Central memory CD4-positive, alpha-beta T cell (primary cell): ENCODE results near the gene CEMP1.
"Not testable (repeated sequence)": the region's sequence is repeated elsewhere in the genome, so short reads cannot be mapped to it uniquely, and the experiment has no call there.

ENCODE experiments used
- DNase-seq: peaks from one replicate; pipeline ENCODE4 v3.0.0; 2022
- total RNA-seq, 3 experiments: gene quantifications; one replicate each; lab custom pipeline; 2026; lab: John Stamatoyannopoulos, UW

CEMP1 gene, protein sequence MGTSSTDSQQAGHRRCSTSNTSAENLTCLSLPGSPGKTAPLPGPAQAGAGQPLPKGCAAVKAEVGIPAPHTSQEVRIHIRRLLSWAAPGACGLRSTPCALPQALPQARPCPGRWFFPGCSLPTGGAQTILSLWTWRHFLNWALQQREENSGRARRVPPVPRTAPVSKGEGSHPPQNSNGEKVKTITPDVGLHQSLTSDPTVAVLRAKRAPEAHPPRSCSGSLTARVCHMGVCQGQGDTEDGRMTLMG
- 0.07 to 3.3 (median 0.44) reads per million in 3 experiments for total RNA-seq

DNA sequence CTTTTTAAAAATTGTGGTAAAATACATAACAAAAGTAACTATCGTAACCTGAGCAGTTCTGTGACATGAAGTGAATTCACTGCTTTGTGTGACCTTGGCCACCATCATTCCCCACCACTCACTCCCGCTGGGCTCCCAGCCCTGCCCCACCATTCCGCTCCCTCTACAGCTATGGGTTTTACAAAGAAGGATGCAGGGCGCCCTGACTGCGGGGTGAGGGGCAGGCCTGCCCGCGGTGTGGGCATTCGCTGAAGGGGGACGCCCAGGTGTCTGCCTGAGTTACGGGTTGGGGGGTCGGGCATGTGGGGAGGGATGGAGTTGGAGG lies at the start of gene CEMP1:
Gene CEMP1, minus strand, starts transcription at position 38 of the 325 bp plus-strand sequence. CDS start 335 bp downstream, outside the sequence.
- no peak for DNase-seq

DNA sequence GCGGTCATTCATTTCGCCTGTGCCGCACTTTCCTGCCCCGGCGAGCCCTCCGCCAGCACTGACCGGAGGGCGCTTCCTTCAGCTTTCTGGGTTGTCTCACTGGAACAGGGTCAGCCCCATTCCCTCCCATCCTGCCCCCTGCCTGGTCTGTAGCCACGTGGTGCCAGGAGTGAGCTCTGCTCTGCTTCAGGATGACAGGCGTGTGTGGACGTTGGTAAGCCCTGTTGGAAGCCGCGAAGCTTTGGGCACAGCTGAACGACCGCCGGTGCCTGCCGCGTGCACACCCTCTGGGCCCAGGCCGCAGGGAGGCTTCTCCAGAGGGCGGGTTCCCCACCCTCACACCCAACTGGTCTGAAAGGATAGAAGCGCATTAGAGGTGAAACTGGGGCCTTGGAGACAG lies 49.6 kb upstream of the CEMP1 start:
- DNase-seq: not testable (repeated sequence)

DNA sequence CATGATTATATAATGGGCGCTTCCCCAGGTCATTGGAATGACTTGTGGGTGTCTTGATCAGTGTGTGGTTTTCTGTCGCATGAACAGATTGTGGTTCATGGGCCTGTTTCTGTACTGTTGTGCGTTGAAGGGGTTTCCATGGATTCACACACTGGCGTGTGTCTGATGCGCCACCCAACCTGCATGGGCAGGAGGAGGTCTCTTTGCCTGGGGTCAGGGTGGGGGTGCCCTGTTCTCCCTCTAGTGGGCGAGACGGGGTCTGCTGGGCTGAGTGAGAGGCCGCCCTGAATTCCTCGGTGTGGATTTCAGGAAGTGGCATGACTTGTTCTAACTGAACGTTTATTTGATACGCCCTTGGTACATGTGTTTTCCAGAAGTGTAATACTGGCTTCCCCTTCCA lies 48.9 kb upstream of the CEMP1 start:
- DNase-seq: not testable (repeated sequence)

DNA sequence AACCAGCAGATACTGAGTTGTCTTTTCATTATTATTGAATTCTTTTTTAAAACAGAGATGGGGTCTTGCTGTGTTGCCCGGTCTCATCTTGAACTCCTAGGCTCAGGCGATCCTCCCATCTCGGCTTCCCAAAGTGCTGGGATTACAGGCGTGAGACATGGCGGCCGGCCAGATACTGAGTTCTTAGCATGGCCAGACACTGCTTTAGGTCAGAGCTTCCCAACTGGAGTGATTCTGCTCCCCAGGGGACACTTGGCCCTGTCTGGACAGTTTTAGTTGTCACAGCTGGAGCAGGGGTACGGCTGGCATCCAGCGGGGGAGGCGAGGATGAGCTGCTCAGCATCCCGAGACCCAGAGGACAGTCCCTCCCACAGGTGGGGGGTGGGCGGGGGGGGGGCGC lies 47.7 kb upstream of the CEMP1 start:
- DNase-seq: not testable (repeated sequence)

DNA sequence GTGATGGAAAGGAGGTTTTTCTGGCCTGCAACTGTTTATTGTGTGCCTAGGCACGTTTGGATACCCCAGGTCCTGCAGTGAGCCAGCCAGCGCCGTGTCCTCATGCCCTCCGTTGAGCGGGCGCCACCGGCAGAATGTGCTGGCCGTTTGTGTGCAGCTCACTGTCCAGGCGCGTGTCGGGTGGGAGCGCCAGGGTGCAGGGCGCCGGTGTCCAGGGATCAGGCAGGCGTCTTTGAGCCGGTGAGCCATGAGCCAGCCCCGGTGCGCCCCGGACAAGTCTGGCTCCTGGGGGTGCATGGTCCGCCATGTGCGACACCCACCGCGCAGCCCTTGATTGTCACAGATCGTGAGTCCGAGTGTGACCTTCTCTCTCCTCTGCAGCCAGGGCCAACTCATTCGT lies 45.8 kb upstream of the CEMP1 start:
- DNase-seq: not testable (repeated sequence)

DNA sequence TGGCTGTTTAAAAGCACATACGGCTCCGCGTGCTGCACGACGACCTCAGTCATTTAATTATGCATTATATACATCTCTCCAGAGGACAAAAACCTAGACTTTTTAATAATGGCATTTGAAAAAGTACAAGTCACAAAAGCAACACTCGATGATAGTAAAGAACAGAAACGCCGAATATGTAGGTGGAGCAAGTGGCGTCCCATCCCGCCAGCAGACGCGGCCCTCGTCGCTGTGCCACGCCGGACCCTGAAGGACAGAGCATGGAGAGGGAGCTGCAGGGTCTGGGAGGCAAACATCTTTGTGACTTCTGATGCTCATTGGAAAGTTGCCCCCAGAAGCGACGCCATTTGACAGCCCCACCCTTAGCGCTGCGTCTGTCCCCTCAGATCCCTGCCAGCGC lies 44.6 kb upstream of the CEMP1 start:
- DNase-seq: not testable (repeated sequence)

DNA sequence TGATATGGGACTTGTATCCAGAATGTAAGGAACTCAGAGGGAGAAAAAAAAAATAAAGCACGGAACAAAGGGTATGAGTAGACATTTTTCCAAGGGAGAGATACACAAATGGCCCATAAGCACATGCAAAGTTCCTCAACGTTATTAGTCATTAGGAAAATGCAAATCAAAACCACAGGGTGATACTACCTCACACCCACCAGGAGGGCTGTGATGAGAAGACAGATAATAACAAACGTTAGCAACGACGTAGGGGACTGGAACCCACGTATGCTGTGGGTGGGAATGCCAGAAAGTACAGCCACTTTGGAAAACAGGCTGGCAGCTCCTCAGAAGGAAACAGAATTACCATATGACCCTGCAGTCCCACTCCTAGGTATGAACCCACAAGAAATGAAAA lies 41.5 kb upstream of the CEMP1 start:
- not testable (repeated sequence) for DNase-seq

DNA sequence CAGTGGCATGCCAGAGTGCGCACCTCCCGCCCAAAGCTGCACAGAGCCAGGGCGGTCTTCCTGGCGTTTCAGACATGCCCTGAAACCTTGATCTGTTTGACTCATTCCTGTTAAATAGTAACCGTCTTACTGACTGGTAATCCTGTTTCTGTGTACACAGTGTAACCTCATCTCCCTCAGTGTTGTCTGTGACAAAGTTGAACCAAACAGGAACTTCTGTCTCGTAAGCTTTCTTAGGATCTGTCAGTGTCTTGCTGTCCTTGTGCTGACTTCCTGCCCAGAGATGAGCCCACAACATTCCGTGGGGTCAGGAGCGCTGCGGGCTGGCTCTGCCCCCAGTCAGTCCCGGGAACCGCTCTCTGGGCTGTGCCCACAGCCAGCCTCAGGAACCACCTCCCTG lies 37.4 kb upstream of the CEMP1 start:
- DNase-seq: not testable (repeated sequence)

DNA sequence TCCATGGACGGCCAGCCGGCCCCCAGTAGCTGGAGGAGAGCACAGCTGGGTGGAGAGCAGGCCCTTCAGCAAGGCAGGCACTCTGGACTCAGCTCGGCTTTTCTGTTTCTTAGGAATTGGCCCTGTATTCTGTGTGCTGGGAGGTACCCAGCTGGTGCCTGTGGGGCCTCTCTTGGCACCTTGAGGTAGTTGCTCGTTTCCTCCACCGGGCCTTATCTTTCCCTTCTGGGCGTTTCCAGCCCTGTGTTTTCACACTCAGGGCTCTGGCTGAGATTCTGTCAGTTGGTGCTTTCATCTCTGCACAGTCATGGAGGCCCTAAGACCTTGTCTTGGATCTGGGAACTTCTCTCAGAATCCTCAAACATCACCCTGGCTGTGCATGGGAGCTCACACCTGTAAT lies 36.3 kb upstream of the CEMP1 start:
- DNase-seq: not testable (repeated sequence)

DNA sequence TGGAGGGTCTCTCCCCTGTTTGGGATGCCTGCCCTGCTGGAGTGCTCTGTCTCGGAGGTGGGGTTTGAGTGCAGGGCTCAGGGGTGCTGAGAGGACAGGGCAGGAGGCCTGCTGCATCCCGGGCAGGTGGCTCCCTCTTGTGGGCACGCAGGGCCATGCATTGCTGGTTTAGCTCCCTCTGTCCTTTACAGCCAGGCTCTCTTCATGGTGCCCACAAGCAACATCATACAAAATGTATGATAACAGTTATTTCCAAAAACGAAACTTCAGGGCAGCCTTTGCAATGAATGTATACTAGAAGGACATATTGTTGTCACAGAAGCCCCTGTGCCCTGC lies 29.6 kb upstream of the CEMP1 start:
- DNase-seq: peak; percentile 56

DNA sequence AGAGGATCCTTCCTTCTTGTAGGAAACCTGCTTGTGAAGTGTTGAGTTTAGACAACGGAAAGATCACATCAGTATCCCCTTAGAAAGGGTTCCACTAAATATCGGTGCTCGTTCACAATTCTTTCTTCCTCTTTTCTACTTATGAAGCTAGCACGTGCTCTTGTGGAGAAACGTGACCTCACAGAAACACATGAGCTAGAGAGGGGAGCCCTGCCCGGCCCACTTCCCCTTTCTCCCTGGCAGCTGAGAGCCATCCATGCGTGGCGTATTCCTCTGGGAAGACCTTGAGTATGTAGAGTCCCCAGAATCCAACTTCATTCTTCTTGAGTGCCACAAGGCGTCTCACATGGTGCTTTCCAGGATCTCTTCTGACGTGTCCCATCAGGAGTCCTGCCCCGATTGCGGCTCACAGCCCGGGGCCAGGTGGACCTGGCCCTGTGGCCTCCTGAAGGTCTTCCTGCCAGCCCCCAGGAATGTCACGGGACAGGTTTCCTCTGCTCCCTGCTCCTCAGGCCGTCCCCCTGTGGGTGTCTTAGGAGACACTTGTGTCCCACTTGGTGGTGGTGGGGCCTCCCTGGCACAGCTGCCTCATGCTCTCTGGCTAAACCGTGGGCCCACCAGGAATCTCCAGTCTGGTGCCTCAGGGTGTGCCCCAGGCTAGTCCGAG lies 29.1 kb upstream of the CEMP1 start:
- DNase-seq: not testable (repeated sequence)

DNA sequence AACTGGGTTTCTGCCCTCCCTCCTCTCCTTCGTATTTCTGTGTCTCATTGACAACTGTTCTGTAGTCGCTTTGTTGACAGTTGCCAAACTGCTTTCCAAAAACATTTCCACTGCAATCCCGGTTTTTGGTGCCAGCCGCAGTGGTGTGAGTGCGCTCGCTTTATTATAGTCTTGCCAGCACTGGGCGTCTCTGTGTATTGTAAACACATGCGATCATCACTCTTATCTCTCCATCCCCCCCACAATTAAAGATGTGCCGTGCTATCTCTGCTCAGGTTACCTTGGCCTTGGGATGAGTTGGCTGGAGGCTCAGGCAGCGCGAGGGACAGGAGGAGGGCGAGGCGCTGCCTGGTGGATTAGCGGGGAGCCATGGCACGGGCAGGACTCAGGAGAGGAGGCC lies 25.9 kb upstream of the CEMP1 start:
- DNase-seq: not testable (repeated sequence)

DNA sequence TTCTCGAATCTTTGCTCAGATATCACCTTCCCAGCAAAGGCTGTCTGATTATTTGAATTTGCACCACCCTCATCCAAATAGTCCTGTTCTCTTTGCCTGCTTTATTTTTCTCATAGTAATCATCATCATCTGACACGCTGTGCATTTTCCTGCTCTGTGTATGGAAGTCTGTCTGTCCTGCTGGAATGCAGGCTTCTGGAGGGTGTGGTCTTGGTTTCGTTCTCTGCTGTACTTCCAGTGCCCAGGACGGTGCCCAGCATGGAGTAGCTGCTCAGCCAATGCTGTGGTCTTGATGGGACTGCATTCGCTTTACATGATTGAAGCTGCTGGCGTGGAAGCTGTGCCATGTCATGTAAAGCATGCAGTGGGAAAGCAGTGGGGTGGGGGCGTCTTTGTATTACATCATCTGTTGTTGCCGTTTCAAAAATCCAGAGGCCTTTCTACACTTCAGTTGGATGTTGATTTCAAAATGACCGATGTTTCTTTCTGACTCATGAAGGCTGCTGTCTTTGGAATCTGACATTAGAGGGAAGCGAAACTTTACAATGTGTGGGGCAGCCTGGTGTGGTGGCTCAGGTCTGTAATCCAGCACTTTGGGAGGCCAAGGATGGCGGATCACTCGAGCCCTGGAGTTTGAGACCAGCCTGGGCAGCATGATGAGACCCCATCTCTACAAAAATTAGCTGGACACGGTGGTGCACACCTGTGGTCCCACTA lies 23.7 kb upstream of the CEMP1 start:
- DNase-seq: not testable (repeated sequence)

DNA sequence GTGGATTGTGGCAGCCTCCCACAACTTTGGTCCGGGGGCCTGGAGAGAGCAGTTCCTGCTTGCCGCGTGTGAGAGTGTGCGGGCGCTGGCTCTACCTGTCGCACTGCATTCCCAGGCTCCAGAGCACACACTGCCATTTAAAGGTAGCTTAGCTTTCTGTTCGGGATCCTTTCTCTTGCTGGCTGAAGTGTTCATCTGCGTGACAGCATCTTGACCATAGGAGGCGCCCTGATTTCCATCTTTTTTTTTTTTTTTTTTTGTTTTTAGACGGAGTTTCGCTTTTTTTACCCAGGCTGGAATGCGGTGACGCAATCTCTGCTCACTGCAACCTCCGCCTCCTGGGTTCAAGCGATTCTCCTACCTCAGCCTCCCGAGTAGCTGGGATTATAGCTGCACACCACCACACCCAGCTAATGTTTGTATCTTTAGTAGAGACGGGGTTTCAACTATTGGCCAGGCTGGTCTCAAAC lies 20.2 kb upstream of the CEMP1 start:
- not testable (repeated sequence) for DNase-seq

DNA sequence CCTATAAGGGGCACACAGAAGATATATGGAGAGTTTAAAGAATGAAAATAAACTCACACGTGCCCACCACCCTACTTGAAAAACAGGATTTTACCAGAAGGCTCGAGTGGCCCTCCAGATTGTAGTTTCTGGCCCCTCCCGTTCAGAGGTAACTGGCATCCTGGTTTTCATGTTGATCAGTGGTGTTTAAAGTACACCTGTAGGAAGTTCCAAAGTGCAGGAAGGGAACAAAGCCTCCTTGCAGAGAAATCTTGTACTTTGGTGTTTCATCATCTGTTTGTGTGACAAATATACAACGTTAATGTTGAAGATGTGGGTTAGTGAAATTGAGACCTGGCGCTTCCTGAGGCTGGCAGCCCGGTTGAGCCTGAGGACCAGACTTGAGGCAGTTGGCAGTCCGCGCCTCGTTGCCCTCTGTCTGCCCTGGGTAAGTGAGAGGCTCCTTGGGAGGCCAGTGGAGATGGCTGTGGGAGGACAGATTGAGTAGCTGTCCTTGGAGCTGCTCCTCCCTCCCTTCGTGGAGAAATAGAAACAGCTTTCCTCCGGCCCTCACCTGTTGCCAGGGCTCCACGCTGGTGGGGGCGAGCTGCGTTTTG lies 19.2 kb upstream of the CEMP1 start:
- not testable (repeated sequence) for DNase-seq

DNA sequence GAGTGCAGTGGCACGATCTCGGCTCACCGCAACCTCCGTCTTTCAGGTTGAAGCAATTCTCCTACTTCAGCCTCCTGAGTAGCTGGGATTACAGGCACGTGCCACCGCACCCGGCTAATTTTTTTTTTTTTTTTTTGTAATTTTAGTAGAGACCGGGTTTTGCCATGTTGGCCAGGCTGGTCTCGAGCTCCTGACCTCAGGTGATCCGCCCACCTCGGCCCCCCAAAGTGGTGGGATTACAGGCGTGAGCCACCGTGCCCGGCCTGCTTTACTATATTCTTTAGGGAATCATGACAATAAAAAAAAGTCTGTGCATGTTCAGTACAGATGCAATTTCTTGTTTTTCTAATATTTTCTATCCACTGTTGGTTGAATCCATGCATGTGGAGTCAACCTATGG lies 12.6 kb upstream of the CEMP1 start:
- DNase-seq: not testable (repeated sequence)

DNA sequence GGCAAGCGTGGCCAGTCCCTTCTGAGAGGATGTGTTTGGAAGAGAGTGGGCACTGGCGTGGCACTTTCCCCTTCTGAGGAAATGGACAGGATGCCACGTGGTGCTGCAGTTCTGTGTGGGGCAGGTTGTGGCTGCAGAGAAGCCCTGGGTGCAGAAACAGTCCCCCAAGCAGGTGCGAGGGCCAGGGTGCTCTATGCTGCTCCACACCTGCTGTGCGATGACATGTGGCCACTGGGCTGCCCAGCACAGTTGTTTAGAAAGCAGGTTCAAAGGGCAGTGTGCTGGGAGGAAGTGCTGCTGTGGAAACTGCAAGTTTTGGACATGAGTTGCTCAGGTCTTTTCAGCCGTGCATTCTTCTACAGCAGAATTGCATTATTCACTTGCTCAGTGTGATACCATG lies 10.2 kb upstream of the CEMP1 start:
- DNase-seq: not testable (repeated sequence)

DNA sequence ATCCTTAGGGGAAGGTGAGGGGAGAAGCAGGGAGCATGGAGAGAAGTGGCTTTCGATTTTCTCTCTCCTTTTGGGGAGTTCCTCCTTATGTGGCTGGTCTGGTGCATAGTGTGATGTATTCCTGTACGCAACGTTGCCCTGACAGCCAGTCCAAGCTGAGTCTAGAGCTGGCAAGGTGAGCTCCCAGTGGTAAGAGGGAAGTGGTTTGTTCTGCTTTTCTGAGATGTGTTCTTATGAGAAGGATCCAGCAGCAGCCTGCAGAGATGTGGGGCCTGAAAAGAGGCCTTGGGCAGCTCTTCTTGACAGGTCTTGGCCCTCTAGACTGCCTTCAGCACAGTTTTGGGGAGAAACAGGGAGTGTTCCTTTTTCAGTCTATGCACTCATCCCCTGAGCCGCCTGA lies 9.7 kb upstream of the CEMP1 start:
- not testable (repeated sequence) for DNase-seq

DNA sequence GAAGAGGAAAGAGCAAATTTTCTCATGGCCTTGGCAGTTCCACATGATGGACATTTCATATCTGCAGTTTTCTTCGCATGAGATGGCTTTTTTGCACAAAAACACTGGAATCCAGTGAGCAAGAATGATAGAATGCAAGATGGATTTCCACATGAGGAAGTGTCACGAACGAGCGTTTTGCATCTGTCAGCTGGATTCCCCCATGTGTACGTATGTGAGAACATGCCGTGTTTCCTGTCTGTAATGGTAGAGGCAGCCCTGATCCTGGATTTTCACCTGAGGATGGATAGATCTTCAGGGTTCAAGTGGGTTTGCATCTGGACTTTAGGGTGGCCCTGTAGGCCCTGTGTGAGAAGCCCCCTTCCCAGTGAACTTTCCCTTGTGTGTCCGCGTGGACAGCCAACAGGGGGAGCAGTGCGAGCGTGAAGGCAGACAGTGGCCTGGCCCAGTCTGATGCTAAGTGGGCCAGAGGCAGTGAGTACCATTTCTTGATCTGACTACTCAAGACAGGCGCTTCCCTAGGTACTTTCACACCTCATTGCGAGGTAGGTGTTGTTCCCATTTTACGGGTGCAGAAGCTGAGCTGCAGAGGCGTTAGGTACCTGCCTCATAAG lies 8.7 kb upstream of the CEMP1 start:
- not testable (repeated sequence) for DNase-seq

DNA sequence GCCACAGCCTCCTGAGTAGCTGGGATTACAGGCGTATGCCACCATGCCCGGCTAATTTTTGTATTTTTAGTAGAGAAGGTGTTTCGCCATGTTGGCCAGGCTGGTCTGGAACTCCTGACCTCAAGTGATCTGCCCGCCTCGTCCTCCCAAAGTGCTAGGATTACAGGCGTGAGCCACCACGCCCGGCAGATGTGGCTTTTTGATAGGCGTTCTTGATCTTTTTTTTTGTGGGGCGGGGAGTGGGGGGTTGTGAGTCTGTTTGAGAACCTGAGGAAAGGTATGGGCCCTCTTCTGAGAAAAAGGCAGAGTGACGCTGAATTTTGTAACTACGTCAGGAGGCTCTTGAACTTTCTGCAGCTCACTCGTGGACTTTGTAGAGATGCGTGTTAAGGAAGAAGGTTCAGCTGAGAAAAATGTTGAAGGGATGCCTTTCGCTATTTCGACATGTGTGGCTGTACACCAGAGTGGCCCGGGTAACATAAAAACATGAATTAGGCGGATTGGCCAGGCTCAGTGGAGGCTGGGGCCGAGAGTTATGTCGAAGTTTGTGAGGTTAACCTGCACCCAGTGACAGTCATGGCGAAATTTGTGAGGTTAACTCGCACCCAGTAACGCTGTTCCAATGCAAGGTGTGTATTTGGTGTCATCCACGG lies 8.1 kb upstream of the CEMP1 start:
- DNase-seq: not testable (repeated sequence)

DNA sequence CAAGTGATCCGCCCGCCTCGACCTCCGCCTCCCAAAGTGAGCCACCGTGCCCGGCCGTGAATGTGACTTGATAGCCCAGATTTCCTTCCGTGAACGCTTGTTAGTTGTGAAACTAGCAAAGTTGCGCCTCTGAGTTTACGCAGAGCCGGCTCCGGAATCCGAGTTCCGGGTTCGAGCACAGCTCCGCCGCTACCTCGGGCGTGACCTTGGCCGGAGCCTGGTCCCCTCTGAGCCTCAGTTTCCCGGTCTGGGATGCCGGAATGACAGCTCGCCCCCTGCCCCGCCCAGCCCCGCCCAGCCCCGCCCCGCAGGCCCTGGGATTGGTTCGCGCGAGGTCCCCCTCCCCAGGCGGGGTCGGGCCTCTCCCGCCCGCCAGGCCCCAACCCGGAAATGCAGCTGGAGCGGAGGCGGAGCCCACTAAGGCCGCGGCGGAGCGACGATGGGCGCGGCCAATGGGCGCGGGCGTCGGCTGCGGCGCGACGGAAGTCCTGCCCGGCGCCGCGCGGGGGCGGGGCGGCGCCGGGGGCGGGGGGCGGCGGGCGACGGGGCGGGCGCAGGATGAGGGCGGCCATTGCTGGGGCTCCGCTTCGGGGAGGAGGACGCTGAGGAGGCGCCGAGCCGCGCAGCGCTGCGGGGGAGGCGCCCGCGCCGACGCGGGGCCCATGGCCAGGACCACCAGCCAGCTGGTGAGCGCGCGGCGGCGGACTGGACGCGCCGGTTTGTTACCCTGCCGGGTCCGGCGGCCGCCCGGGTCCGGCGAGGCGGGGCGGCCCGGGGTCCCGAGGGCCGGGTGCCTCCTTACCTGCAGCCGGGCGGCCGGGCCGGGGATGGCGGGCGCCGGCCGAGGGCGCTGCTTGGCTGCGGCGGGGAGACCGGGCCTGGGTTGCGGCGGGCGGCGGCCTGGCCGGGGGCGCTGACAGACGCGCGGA lies 6.5 kb upstream of the CEMP1 start, which contains the start of gene PDPK1:
Gene PDPK1, plus strand, starts transcription at position 571 of the 929 bp plus-strand sequence. Its CDS starts 92 bp downstream, at position 663.
- DNase-seq: peak; percentile 95
